ENCODE results near the gene TEX54.
"Not testable (repeated sequence)": the region's sequence is repeated elsewhere in the genome, so short reads cannot be mapped to it uniquely, and the experiment has no call there.

Gene TEX54

GRCh38 chr11:62854825-62855570 lies 22.4 kb upstream of the TEX54 start:
- DNase-seq, result no peak

GRCh38 chr11:62854013-62854824 lies 21.6 kb upstream of the TEX54 start:
- no peak for DNase-seq

GRCh38 chr11:62853279-62853965 lies 20.8 kb upstream of the TEX54 start:
- peak in 1 of 2 donors; percentile 62 for DNase-seq

DNA sequence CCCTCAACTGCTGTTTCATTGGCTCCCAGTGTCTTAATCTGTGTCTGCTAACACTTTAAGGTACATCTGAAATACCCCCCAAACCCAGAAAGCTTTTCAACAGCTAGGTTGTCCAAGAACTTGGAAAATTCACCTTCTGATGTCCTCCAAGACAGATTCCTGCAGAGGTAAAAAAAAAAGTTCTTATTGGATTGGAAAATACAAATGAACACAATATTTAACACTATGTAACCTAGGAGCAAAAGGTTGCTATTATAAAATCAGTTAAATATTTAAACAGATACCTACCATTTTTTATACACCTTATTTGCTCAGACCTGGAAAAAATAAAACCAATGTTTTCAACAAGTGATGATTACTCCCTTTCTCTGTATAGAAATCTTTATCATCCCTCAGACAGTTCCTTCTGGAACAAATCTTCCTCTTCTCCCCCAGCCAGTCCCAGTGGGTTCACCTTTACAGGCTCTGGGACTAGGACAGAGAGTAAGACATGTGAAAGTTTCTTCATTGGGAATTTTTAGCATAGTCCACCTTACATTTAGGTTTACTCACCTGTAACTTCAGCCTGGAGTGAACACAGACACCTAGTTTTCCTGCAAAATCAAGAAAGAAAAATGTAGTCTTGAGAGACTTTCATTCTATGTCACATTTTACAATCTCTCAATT lies 20.0 kb upstream of the TEX54 start:
- DNase-seq, result no peak

DNA sequence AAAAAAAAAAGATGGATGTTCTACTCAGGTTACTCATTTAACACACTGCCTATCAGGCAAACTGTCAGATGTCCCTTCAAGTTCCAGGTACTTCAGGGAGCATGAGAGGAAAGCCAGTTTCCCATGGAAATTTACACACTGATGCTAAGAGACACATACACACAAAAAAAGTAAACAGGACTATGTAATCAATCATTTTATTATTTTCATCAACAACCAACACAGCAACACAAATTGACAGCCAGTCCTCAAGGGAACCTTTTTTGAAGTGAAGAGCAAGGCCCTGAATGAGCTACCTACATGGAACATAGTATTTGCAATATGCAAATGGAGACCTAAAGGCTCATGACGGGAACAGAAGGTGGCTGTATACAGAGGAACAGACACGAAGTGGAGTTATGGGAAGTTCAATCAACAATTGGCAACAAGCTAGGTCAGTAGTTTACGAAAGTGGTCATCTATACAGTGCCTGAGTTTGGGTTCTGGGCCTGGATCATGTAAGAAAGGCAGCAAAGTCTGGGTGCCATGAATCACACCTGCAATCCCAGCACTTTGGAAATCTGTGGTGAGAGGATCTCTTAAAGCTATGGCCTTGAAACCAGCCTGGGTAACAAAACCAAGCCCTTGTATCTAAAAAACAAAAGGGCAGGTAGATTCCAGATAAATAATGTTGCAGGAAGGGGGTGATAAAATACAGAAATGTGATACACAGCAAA lies 19.3 kb upstream of the TEX54 start:
- DNase-seq, result no peak

DNA sequence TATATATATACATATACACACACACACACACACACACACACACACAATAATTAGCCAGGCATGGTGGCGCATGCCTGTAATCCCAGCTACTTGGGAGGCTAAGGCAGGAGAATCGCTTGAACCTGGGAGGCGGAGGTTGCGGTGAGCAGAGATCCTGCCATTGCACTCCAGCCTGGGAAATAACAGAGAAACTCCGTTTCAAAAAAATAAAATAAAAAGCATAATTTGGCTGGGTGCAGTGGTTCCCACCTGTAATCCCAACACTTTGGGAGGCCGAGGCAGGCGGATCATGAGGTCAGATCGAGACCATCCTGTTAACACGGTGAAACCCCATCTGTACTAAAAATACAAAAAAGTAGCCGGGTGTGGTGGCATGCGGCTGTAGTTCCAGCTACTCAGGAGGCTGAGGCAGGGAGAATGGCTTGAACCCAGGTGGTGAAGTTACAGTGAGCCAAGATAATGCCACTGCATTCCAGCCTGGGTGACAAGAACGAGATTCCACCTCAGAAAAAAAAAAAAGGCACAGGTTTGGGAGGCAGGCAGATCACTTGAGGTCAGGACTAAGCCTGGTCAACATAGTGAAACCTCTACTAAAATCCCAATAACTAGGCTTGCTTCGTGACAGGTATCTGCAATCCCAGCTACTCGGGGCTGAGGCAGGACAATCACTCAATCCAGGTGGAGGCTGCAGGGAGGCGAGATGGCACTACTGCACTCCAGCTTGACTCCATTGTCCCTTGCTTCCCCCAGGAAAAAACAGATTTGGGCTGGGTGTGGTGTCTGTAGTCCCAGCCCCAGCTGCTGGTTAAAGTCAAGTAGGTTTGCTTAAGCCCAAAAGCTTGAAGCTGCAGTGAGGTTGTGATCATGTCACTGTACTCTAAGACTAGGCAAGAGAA lies 18.5 kb upstream of the TEX54 start:
- no peak for DNase-seq

GRCh38 chr11:62847767-62848314 lies 15.2 kb upstream of the TEX54 start:
- no peak for DNase-seq

DNA sequence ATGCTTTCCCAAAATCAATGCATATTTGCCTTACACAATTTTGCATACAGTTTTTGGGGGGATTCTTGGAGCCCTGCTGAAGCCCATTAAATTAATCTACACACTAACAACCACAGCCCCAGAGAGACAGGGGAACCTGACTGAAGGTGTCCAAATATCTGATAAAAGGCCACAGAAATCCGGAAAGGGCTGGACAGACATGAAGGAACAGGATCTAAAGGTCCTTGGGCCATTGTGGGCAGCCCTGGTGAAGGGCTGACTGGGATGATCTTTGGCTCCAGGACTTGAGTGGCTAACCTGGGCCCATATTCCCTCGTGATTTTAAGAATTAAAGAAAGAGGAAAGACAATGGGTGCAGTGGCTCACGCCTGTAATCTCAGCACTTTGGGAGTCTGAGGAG lies 13.5 kb upstream of the TEX54 start:
- no peak for DNase-seq

DNA sequence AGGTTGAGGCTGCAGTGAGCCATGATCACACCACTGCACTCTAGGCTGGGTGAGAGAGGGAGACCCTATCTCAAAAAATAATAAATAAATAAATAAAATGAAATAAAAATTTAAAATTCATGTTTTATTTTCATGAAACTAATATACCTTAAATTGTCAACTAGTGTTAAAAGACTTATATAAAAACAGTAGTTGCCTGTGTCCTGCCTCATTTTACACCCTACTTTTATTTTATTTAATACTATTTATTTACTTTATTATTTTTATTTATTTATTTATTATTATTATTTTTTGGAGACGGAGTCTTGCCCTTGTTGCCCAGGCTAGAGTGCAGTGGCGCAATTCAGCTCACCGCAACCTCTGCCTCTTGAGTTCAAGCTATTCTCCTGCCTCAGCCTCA lies 11.5 kb upstream of the TEX54 start:
- DNase-seq, result no peak

DNA sequence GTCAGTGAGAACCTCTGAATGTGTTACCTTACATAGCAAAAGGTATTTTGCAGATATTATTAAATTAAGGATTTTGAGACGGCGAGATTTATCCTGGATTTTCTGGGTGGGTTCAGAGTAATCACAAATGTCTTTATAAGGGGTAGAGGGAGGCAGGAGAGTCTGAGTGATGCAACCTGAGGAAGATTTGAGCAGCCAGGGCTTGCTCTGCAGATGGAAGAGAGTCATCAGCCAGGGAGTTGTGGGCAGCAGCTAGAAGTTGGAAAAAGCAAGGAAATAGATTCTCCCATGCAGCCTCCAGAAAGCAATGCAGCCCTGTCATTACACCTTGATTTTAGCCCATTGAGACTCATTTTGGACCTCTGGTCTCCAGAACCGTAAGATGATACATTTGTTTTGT lies 10.8 kb upstream of the TEX54 start:
- no peak for DNase-seq

GRCh38 chr11:62842891-62843290 lies 10.2 kb upstream of the TEX54 start:
- DNase-seq, result not testable (repeated sequence)

GRCh38 chr11:62842171-62842741 lies 9.6 kb upstream of the TEX54 start:
- DNase-seq, result peak; percentile 35 to 53

DNA sequence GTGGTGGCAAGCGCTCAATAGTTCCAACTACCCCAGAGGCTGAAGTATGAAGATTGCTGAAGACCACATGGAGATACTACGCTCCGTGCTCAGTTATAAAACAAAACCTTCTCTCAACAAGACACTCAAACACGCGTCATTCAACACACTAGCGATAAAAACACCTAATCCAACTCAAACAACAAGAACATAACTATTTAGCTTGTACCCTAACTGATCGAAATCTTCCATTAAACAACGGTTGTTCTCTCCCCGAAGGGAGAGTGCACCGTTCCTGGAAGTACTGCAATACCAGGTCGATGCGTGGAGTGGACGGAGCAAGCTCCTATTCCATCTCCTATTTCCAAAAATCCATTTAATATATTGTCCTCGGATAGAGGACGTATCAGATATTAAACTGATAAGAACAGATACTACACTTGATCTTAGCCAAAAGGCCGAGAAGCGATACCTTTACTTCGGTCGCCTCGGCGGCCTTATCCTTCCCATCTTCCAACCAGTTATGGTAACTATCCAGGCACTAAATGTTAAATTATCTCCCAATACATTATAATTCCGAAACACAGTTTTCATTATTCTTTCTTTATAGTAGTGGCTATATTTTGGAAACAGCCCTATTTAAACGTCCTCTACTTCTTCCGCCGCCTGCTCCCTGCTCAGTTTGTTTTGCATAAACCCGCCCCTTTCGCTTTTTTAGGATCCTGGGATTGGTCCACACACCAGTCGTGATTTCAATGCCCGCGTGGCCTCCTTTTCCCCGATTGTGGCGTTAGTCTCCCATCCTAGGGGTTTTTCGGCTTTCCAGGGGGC lies 8.9 kb upstream of the TEX54 start:
- peak; percentile 92 to 94 for DNase-seq

DNA sequence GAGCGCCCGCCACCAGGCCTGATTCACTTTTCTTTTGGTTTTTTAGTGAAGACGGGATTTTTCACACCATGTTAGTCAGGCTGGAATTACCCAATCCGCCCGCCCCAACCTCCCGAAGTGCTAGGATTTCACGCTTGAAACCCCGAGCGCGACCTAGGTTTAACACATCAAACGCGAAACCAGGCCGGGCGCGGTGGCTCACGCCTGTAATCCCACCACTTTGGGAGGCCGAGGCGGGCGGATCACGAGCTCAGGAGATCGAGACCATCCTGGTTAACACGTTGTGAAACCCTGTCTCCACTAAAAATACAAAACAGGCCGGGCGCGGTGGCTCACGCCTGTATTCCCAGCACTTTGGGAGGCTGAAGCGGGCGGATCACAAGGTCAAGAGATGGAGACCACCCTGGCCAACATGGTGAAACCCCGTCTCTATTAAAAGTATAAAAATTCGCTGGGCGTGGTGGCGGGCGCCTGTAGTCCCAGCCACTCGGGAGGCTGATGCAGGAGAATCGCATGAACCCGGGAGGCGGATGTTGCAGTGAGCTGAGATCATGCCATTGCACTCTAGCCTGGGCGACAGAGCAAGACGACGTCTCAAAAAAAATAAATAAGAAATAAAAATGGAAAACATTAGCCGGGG lies 8.2 kb upstream of the TEX54 start:
- peak; percentile 84 to 87 for DNase-seq

DNA sequence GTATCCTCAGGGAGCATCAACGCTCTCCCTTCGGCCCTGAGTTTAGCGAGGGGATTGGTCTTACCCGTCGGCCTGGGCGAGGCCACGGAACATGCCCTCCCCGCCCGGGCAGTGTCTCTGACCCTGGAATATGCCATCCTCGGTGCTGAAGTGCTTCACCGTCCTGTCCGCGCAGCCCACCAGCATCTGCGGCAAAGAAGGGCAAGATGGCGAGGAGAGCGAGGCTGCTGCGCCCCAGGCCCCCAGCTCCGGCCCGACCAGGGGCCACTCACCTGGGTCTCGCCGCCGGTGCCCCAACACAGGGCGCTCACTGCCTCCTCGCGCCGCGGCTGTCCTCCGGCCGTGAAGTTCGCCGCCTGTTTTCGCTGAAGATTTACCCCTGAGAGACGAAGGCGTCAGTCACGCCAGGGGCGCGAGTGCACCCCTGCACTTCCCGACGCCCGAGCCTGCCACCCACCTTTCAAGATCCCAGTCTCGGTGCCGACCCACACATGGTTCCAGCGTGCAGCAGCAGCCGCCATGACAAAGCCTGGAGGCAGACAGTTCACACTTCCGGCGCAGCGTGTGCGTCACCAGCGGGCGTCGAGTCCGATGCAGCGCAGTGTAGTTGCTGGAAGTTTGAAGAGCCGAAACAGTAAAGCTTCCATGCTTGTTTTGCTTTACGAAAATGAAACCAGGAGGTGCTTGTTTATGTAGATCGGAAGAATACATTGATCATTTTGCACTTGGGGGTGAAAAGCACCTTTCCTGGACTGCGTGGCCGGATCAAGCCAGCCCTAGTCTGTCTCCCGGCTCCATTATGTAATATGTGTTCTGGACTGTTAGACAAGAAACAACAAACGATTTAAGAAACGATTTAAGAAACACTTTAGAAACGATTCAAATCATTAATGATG lies 6.7 kb upstream of the TEX54 start, which contains the start of gene WDR74:
Gene WDR74, minus strand, starts transcription at position 541 of the 896 bp plus-strand sequence. Its CDS starts 20 bp downstream, at position 521.
- DNase-seq, result peak; percentile 94 to 95

- no peak for DNase-seq
These were observed 2.7 kb upstream of the TEX54 start for GRCh38 chr11:62835336-62835735.

- peak; percentile 99 to 100 for DNase-seq
These were observed 913 bp downstream of the TEX54 start, which contains the start of gene STX5 for GRCh38 chr11:62831520-62832335. TSS of gene STX5 (minus strand) at chr11:62832051. CDS start at chr11:62831243, 808 bp downstream.
